ENCODE results near the gene CLIC6. TPM values are rescaled to one million over a fixed set of nuclear protein-coding genes. Genes with fewer than 3 reads are reported as not detected.
"Not testable (repeated sequence)": the region's sequence is repeated elsewhere in the genome, so short reads cannot be mapped to it uniquely, and the experiment has no call there.

The CLIC6 gene
- total and polyA plus RNA-seq, 7 experiments from 2014 or later = 0.12 to 0.56 (median 0.22) TPM; not detected in 2

GRCh38 chr21:34707876-34708325 lies 39.1 kb downstream of the CLIC6 start:
- Mint-ChIP-seq H3K4me3 (peak overlapping the region; percentile 47 to 80 (median 70)), H3K27me3 (peaks cover 0 to 37% (median 0%) of the 10 kb centered on the region in 5 donors), H3K9me3 (peaks cover 0 to 2% (median 0%) of the 10 kb centered on the region in 11 donors), H3K4me1 (peaks cover 7 to 36% (median 30%) of the 10 kb centered on the region in 7 donors), H3K36me3 (peaks cover 0 to 3% (median 0%) of the 10 kb centered on the region in 5 donors), H3K27ac (peak overlapping the region in 8 of 9 donors; percentile 53 to 89 (median 80))
- Histone ChIP-seq H3K4me1 (ENCODE audit: control insufficient read depth in 2 of 2, insufficient read depth in 2 of 2, low read length in 2 of 2) (peaks cover 8 to 20% of the 10 kb centered on the region in 2 donors), H3K9me3 (ENCODE audit: control insufficient read depth in 2 of 3, low read length in 3 of 3) (no peaks in the 10 kb centered on the region), H3K4me3 (ENCODE audit: low read length) (peak overlapping the region; percentile 4), H3K27me3 (ENCODE audit: control insufficient read depth in 2 of 2, insufficient read depth in 2 of 2, low read length in 2 of 2) (no peaks in the 10 kb centered on the region), H3K36me3 (ENCODE audit: control insufficient read depth in 2 of 3, insufficient read depth in 3 of 3, low read length in 3 of 3) (no peaks in the 10 kb centered on the region), H3K27ac (ENCODE audit: low read depth, low read length) (peak overlapping the region; percentile 25)
- intact Hi-C loops (cut with micrococcal nuclease) = no loop called here
- DNase-seq (peak in 7 of 9 donors; percentile 36 to 63 (median 55)), ATAC-seq (peak; percentile 65)
- POLR2A ChIA-PET = interaction anchor here (0.6 kb wide), 1 partner anchor 925 kb away, joined by 4 read pairs; no protein-coding TSS in a partner anchor
- CTCF ChIA-PET = no interaction called here

GRCh38 chr21:34713621-34714020 lies 44.8 kb downstream of the CLIC6 start:
- no peaks in the 10 kb centered on the region for H3K27me3 ChIP-seq (ENCODE audit: control insufficient read depth in 2 of 2, insufficient read depth in 2 of 2, low read length in 2 of 2)
- peaks cover 0 to 13% (median 0%) of the 10 kb centered on the region in 5 donors for H3K27me3 Mint-ChIP-seq
- ChIA-PET CTCF (no interaction called here), POLR2A (no interaction called here)
- no peaks in the 10 kb centered on the region for H3K36me3 ChIP-seq (ENCODE audit: control insufficient read depth in 2 of 3, insufficient read depth in 3 of 3, low read length in 3 of 3)
- H3K27ac ChIP-seq (ENCODE audit: low read depth, low read length) = no peak overlapping the region
- H3K36me3 Mint-ChIP-seq = peaks cover 0 to 3% (median 0%) of the 10 kb centered on the region in 5 donors
- H3K9me3 Mint-ChIP-seq = peaks cover 0 to 2% (median 0%) of the 10 kb centered on the region in 11 donors
- intact Hi-C loops (cut with micrococcal nuclease) = no loop called here
- H3K4me3 Mint-ChIP-seq = no peak overlapping the region
- peaks cover 0 to 14% (median 8%) of the 10 kb centered on the region in 7 donors for H3K4me1 Mint-ChIP-seq
- DNase-seq (no peak), ATAC-seq (no peak)
- H3K4me3 ChIP-seq (ENCODE audit: low read length) = no peak overlapping the region
- H3K27ac Mint-ChIP-seq = no peak overlapping the region
- peaks cover 0 to 3% of the 10 kb centered on the region in 2 donors for H3K4me1 ChIP-seq (ENCODE audit: control insufficient read depth in 2 of 2, insufficient read depth in 2 of 2, low read length in 2 of 2)
- no peaks in the 10 kb centered on the region for H3K9me3 ChIP-seq (ENCODE audit: control insufficient read depth in 2 of 3, low read length in 3 of 3)

GRCh38 chr21:34715518-34715917 lies 46.7 kb downstream of the CLIC6 start:
- no peaks in the 10 kb centered on the region for H3K36me3 ChIP-seq (ENCODE audit: control insufficient read depth in 2 of 3, insufficient read depth in 3 of 3, low read length in 3 of 3)
- DNase-seq (no peak), ATAC-seq (no peak)
- no peaks in the 10 kb centered on the region for H3K4me1 ChIP-seq (ENCODE audit: control insufficient read depth in 2 of 2, insufficient read depth in 2 of 2, low read length in 2 of 2)
- H3K4me3 ChIP-seq (ENCODE audit: low read length) = no peak overlapping the region
- Mint-ChIP-seq H3K36me3 (peaks cover 0 to 3% (median 0%) of the 10 kb centered on the region in 5 donors), H3K27me3 (peaks cover 0 to 13% (median 0%) of the 10 kb centered on the region in 5 donors), H3K4me1 (peaks cover 0 to 6% (median 0%) of the 10 kb centered on the region in 7 donors), H3K4me3 (no peak overlapping the region), H3K9me3 (peaks cover 0 to 2% (median 0%) of the 10 kb centered on the region in 11 donors), H3K27ac (no peak overlapping the region)
- no peaks in the 10 kb centered on the region for H3K9me3 ChIP-seq (ENCODE audit: control insufficient read depth in 2 of 3, low read length in 3 of 3)
- CTCF ChIA-PET = no interaction called here
- no peak overlapping the region for H3K27ac ChIP-seq (ENCODE audit: low read depth, low read length)
- intact Hi-C loops (cut with micrococcal nuclease) = no loop called here
- POLR2A ChIA-PET = no interaction called here
- H3K27me3 ChIP-seq (ENCODE audit: control insufficient read depth in 2 of 2, insufficient read depth in 2 of 2, low read length in 2 of 2) = no peaks in the 10 kb centered on the region

GRCh38 chr21:34715985-34716596 lies 47.3 kb downstream of the CLIC6 start:
- CTCF ChIA-PET = no interaction called here
- Mint-ChIP-seq H3K27ac (no peak overlapping the region), H3K9me3 (peaks cover 0 to 2% (median 0%) of the 10 kb centered on the region in 11 donors), H3K4me1 (peaks cover 0 to 6% (median 0%) of the 10 kb centered on the region in 7 donors), H3K4me3 (no peak overlapping the region), H3K27me3 (peaks cover 0 to 10% (median 0%) of the 10 kb centered on the region in 5 donors), H3K36me3 (peaks cover 0 to 3% (median 0%) of the 10 kb centered on the region in 5 donors)
- H3K4me3 ChIP-seq (ENCODE audit: low read length) = no peak overlapping the region
- POLR2A ChIA-PET = no interaction called here
- no peak for DNase-seq
- no peaks in the 10 kb centered on the region for H3K27me3 ChIP-seq (ENCODE audit: control insufficient read depth in 2 of 2, insufficient read depth in 2 of 2, low read length in 2 of 2)
- intact Hi-C loops (cut with micrococcal nuclease) = no loop called here
- no peak overlapping the region for H3K27ac ChIP-seq (ENCODE audit: low read depth, low read length)
- no peaks in the 10 kb centered on the region for H3K36me3 ChIP-seq (ENCODE audit: control insufficient read depth in 2 of 3, insufficient read depth in 3 of 3, low read length in 3 of 3)
- no peaks in the 10 kb centered on the region for H3K9me3 ChIP-seq (ENCODE audit: control insufficient read depth in 2 of 3, low read length in 3 of 3)
- H3K4me1 ChIP-seq (ENCODE audit: control insufficient read depth in 2 of 2, insufficient read depth in 2 of 2, low read length in 2 of 2) = no peaks in the 10 kb centered on the region
- ATAC-seq = no peak

GRCh38 chr21:34718529-34718928 lies 49.7 kb downstream of the CLIC6 start:
- intact Hi-C loops (cut with micrococcal nuclease); H3K27me3 Mint-ChIP-seq; H3K4me1 ChIP-seq (ENCODE audit: control insufficient read depth in 2 of 2, insufficient read depth in 2 of 2, low read length in 2 of 2); DNase-seq; H3K27ac ChIP-seq (ENCODE audit: low read depth, low read length); H3K27me3 ChIP-seq (ENCODE audit: control insufficient read depth in 2 of 2, insufficient read depth in 2 of 2, low read length in 2 of 2); POLR2A ChIA-PET; H3K4me1 Mint-ChIP-seq; H3K27ac Mint-ChIP-seq; H3K9me3 Mint-ChIP-seq; H3K4me3 ChIP-seq (ENCODE audit: low read length); ATAC-seq; CTCF ChIA-PET; H3K4me3 Mint-ChIP-seq; H3K36me3 ChIP-seq (ENCODE audit: control insufficient read depth in 2 of 3, insufficient read depth in 3 of 3, low read length in 3 of 3); H3K36me3 Mint-ChIP-seq; H3K9me3 ChIP-seq (ENCODE audit: control insufficient read depth in 2 of 3, low read length in 3 of 3): not testable (repeated sequence)

- Histone ChIP-seq H3K9me3 (ENCODE audit: control insufficient read depth in 2 of 3, low read length in 3 of 3) (no peaks in the 10 kb centered on the region), H3K4me1 (ENCODE audit: control insufficient read depth in 2 of 2, insufficient read depth in 2 of 2, low read length in 2 of 2) (no peaks in the 10 kb centered on the region), H3K36me3 (ENCODE audit: control insufficient read depth in 2 of 3, insufficient read depth in 3 of 3, low read length in 3 of 3) (no peaks in the 10 kb centered on the region), H3K4me3 (ENCODE audit: low read length) (no peak overlapping the region), H3K27ac (ENCODE audit: low read depth, low read length) (no peak overlapping the region), H3K27me3 (ENCODE audit: control insufficient read depth in 2 of 2, insufficient read depth in 2 of 2, low read length in 2 of 2) (no peaks in the 10 kb centered on the region)
- Mint-ChIP-seq H3K9me3 (no peaks in the 10 kb centered on the region), H3K27ac (no peak overlapping the region), H3K4me1 (peaks cover 0 to 9% (median 0%) of the 10 kb centered on the region in 7 donors), H3K27me3 (peaks cover 4 to 16% (median 10%) of the 10 kb centered on the region in 5 donors), H3K4me3 (no peak overlapping the region), H3K36me3 (peaks cover 0 to under 1% (median 0%) of the 10 kb centered on the region in 5 donors)
- ChIA-PET CTCF (interaction anchor here (0.6 to 1.4 kb wide), 6 partner anchors 30 to 1304 kb away, joined by 3 to 6 read pairs (median 3); no protein-coding TSS in a partner anchor), POLR2A (interaction anchor here (0.6 kb wide), 1 partner anchor 887 kb away, joined by 4 read pairs; no protein-coding TSS in a partner anchor)
- peak in 4 of 9 donors; percentile 8 to 38 (median 22) for DNase-seq
- no peak for ATAC-seq
- intact Hi-C loops (cut with micrococcal nuclease) = loop anchor here (1.0 kb wide), 3 partner anchors 678 to 1306 kb away; no protein-coding TSS in a partner anchor
These were observed 54.0 kb downstream of the CLIC6 start for GRCh38 chr21:34722684-34723300.

Data from naive thymus-derived CD4-positive, alpha-beta T cell (primary cell).